ENCODE data around the gene TCEA2.

Gene TCEA2

DNA sequence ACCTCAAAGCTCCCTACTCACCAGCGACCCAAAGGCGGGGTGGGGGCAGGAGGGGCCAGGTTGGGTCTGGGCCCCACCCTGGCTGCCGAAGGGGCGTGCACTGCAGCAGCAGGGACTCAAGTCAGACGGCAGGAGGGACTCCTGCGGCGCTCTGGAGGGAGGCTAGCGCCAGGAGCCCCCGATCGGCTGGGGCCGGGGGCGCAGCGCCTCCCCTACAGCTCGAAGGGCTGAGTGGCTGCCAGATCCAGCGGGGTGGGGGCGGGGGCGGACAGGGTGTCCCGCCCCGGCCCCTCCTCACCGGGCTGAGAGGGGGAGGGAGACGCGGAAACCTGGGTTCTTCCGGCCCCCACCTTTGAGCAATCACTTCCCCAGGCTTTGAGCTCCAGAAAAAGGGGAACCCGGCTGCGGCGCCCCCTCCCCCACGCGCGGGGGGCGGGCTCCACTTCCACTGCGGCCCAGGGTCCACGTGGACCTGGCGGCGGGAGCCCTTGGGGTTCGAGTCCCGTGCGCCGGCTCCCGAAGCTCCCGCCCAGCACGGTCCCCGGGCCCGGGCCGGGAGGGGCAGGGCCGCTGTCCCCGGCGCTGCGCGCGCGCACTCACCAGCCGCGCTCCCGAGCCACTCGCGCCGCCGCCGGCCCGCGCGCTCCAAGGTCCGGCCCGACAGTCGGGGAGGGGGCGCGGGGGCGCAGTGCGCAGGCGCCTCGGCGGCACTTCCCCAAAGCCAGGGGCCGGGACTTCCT is 16.4 kb downstream of the TCEA2 start, which contains the start of gene RGS19:
Gene RGS19 (minus strand): TSS at position 246 of the 740 bp plus-strand sequence. CDS start 2,632 bp downstream, outside the sequence.
- TF ChIP-seq ZNF274 (IDR thresholded peaks at IDR 0.05; ENCODE audit: low read depth, low read length) (no peak), YY1 (IDR thresholded peaks at IDR 0.05; ENCODE audit: insufficient read depth, insufficient read length) (no peak)

GRCh38 chr20:64080013-64080812 is 17.2 kb downstream of the TCEA2 start, which contains the start of gene OPRL1:
Gene OPRL1 (plus strand): TSS chr20:64080082. CDS start chr20:64092721, 12,639 bp downstream.
- H3K9ac ChIP-seq (ENCODE audit: insufficient read length, low read depth): peak within 1 kb of the TSS; percentile 92
- DNase-seq (ENCODE audit: low read depth, low spot score): no peak
- peaks cover 48% of the 10 kb centered on the region for H3K27me3 ChIP-seq (ENCODE audit: insufficient read depth, insufficient read length)
- H3K4me1 ChIP-seq (ENCODE audit: insufficient read depth, insufficient read length): peaks cover 33% of the 10 kb centered on the region
- H3K9me3 ChIP-seq (ENCODE audit: insufficient read depth, low read length): no peaks in the 10 kb centered on the region
- H3K36me3 ChIP-seq (ENCODE audit: insufficient read depth, insufficient read length, low read length): peaks cover 13% of the 10 kb centered on the region
- TF ChIP-seq YY1 (IDR thresholded peaks at IDR 0.05; ENCODE audit: insufficient read depth, insufficient read length) (no peak), SUZ12 (IDR thresholded peaks at IDR 0.05; ENCODE audit: extremely low read depth, insufficient read depth, insufficient read length) (no peak), ZNF274 (IDR thresholded peaks at IDR 0.05; ENCODE audit: low read depth, low read length) (no peak)
- peak within 1 kb of the TSS; percentile 70 for H3K4me3 ChIP-seq (ENCODE audit: insufficient read length, low read depth)

More for the DNA sequence above, 16.4 kb downstream of the TCEA2 start, which contains the start of gene RGS19:
- Histone ChIP-seq H3K36me3 (ENCODE audit: insufficient read depth, insufficient read length, low read length) (peaks cover 21% of the 10 kb centered on the region), H3K4me1 (ENCODE audit: insufficient read depth, insufficient read length) (peaks cover 28% of the 10 kb centered on the region), H3K9me3 (ENCODE audit: insufficient read depth, low read length) (no peaks in the 10 kb centered on the region), H3K27me3 (ENCODE audit: insufficient read depth, insufficient read length) (peaks cover 41% of the 10 kb centered on the region), H3K4me3 (ENCODE audit: insufficient read length, low read depth) (peak within 1 kb of the TSS; percentile 70), H3K9ac (ENCODE audit: insufficient read length, low read depth) (peak within 1 kb of the TSS; percentile 92)
- peak; percentile 63 for DNase-seq (ENCODE audit: low read depth, low spot score)

- Histone ChIP-seq H3K36me3 (ENCODE audit: insufficient read depth, insufficient read length, low read length) (peaks cover 11% of the 10 kb centered on the region), H3K4me1 (ENCODE audit: insufficient read depth, insufficient read length) (peaks cover 33% of the 10 kb centered on the region), H3K9ac (ENCODE audit: insufficient read length, low read depth) (peak overlapping the region; percentile 21), H3K4me3 (ENCODE audit: insufficient read length, low read depth) (peak overlapping the region; percentile 70), H3K9me3 (ENCODE audit: insufficient read depth, low read length) (no peaks in the 10 kb centered on the region), H3K27me3 (ENCODE audit: insufficient read depth, insufficient read length) (peaks cover 56% of the 10 kb centered on the region)
- no peak for TF ChIP-seq ZNF274 (IDR thresholded peaks at IDR 0.05; ENCODE audit: low read depth, low read length)
- DNase-seq (ENCODE audit: low read depth, low spot score): no peak
Measured at GRCh38 chr20:64080813-64081623, 18.0 kb downstream of the TCEA2 start.

DNA sequence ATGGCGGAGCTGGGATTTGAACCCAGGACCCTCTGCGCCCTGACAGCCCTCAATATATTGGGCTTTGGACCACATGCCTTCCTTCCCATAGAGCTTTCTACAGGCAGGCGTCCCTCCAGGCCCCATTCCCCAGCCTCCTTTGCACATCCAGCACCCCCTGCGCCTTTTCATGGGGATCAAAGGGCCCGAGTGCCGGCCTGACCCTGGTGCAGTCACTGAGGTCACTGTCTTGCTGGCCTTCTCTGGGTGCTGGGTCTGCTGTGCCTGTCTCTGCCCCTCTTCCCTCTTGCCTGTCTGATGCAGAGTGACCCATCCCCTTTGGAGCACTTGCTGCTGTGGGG is 18.6 kb downstream of the TCEA2 start:
- DNase-seq (ENCODE audit: low read depth, low spot score): no peak
- H3K4me3 ChIP-seq (ENCODE audit: insufficient read length, low read depth): no peak overlapping the region
- no peaks in the 10 kb centered on the region for H3K9me3 ChIP-seq (ENCODE audit: insufficient read depth, low read length)
- TF ChIP-seq SUZ12 (IDR thresholded peaks at IDR 0.05; ENCODE audit: extremely low read depth, insufficient read depth, insufficient read length): no peak
- H3K4me1 ChIP-seq (ENCODE audit: insufficient read depth, insufficient read length): peaks cover 33% of the 10 kb centered on the region
- H3K27me3 ChIP-seq (ENCODE audit: insufficient read depth, insufficient read length): peaks cover 61% of the 10 kb centered on the region
- H3K36me3 ChIP-seq (ENCODE audit: insufficient read depth, insufficient read length, low read length): peaks cover 5% of the 10 kb centered on the region
- peak overlapping the region; percentile 21 for H3K9ac ChIP-seq (ENCODE audit: insufficient read length, low read depth)

DNA sequence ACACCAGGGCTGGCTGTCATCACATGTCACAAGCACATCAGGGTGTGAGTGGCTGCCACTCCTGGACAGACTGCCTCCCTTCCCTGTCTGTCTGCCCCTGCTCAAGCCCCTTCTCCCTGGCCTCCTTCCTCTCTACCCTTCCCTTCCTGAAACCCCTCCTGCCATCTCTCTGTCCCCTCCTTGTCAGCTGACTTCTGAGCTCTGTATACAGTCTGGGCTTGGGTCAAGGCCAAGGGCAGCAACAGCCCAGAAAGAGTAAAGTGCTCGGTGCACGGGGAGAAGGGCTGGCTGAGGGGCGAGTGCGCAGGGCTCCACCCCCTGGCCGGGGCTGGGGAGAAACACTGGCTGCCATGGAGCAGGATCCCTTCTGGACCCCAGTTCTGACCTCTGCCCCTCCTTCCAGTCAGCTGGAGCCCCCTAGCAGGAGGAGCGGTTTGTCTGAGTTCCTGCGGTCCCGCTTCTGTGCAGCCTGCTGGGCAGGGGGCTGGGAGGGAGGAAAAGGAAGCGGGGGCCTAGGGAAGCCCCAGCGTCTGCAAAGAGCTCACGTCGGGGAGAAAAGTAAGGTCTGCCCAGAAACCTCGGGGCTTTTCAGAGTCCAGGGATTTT is 19.2 kb downstream of the TCEA2 start:
- TF ChIP-seq SUZ12 (IDR thresholded peaks at IDR 0.05; ENCODE audit: extremely low read depth, insufficient read depth, insufficient read length) (no peak), YY1 (IDR thresholded peaks at IDR 0.05; ENCODE audit: insufficient read depth, insufficient read length) (no peak), ZNF274 (IDR thresholded peaks at IDR 0.05; ENCODE audit: low read depth, low read length) (no peak)
- peak overlapping the region; percentile 17 for H3K9ac ChIP-seq (ENCODE audit: insufficient read length, low read depth)
- peaks cover 33% of the 10 kb centered on the region for H3K4me1 ChIP-seq (ENCODE audit: insufficient read depth, insufficient read length)
- no peak for DNase-seq (ENCODE audit: low read depth, low spot score)
- H3K4me3 ChIP-seq (ENCODE audit: insufficient read length, low read depth): no peak overlapping the region
- peaks cover 65% of the 10 kb centered on the region for H3K27me3 ChIP-seq (ENCODE audit: insufficient read depth, insufficient read length)
- H3K36me3 ChIP-seq (ENCODE audit: insufficient read depth, insufficient read length, low read length): peaks cover 5% of the 10 kb centered on the region
- no peaks in the 10 kb centered on the region; the same call in 1 of the 2 replicates for H3K9me3 ChIP-seq (ENCODE audit: insufficient read depth, low read length)

GRCh38 chr20:64082820-64083377 is 19.9 kb downstream of the TCEA2 start:
- Histone ChIP-seq H3K4me3 (ENCODE audit: insufficient read length, low read depth) (peak overlapping the region; percentile 37), H3K9me3 (ENCODE audit: insufficient read depth, low read length) (peaks cover 6% of the 10 kb centered on the region; the same call in 1 of the 2 replicates), H3K36me3 (ENCODE audit: insufficient read depth, insufficient read length, low read length) (no peaks in the 10 kb centered on the region), H3K27me3 (ENCODE audit: insufficient read depth, insufficient read length) (peaks cover 65% of the 10 kb centered on the region), H3K4me1 (ENCODE audit: insufficient read depth, insufficient read length) (peaks cover 33% of the 10 kb centered on the region), H3K9ac (ENCODE audit: insufficient read length, low read depth) (peak overlapping the region; percentile 88)
- TF ChIP-seq SUZ12 (IDR thresholded peaks at IDR 0.05; ENCODE audit: extremely low read depth, insufficient read depth, insufficient read length) (no peak), ZNF274 (IDR thresholded peaks at IDR 0.05; ENCODE audit: low read depth, low read length) (no peak), YY1 (IDR thresholded peaks at IDR 0.05; ENCODE audit: insufficient read depth, insufficient read length) (no peak)
- no peak for DNase-seq (ENCODE audit: low read depth, low spot score)

Measured in NT2/D1 (cell line).